ENCODE results near the gene BTN2A1.

DNA sequence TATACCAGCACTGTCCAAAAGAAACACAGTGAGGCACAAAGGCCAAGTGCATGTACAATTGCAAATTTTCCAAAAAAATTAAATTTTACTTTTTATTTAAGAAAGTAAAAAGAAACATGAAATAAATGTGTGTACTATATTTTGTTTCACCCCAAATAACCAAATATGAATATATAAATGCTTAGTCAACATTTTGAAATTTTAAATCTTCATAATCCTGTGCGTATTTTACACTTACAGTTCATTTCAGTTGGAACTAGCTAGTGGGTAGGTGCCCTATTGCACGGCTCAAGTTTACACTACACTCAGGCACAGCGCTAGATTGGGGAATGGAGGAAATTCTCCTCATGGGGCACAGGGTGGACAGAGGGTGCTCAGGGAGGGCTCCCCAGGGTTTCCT is 35.4 kb upstream of the BTN2A1 start:
- TF ChIP-seq, protein P1, sequence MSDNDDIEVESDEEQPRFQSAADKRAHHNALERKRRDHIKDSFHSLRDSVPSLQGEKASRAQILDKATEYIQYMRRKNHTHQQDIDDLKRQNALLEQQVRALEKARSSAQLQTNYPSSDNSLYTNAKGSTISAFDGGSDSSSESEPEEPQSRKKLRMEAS (IDR thresholded peaks at IDR 0.05): no peak
- TF ChIP-seq CEBPB (IDR thresholded peaks at IDR 0.05) (no peak), RAD21 (IDR thresholded peaks at IDR 0.05; ENCODE audit: low read depth) (no peak), EP300 (IDR thresholded peaks at IDR 0.05; ENCODE audit: borderline replicate concordance) (no peak), TCF12 (IDR thresholded peaks at IDR 0.05; ENCODE audit: low read depth) (no peak), EGR1 (IDR thresholded peaks at IDR 0.05) (no peak), TAF1 (IDR thresholded peaks at IDR 0.05; ENCODE audit: low read depth) (no peak), CREB1 (IDR thresholded peaks at IDR 0.05; ENCODE audit: low read depth) (no peak), ZBTB7A (IDR thresholded peaks at IDR 0.05; ENCODE audit: low read depth) (no peak), YY1 (IDR thresholded peaks at IDR 0.05; ENCODE audit: low read depth) (no peak), NFIC (IDR thresholded peaks at IDR 0.05) (no peak)
- TF ChIP-seq, protein P2, sequence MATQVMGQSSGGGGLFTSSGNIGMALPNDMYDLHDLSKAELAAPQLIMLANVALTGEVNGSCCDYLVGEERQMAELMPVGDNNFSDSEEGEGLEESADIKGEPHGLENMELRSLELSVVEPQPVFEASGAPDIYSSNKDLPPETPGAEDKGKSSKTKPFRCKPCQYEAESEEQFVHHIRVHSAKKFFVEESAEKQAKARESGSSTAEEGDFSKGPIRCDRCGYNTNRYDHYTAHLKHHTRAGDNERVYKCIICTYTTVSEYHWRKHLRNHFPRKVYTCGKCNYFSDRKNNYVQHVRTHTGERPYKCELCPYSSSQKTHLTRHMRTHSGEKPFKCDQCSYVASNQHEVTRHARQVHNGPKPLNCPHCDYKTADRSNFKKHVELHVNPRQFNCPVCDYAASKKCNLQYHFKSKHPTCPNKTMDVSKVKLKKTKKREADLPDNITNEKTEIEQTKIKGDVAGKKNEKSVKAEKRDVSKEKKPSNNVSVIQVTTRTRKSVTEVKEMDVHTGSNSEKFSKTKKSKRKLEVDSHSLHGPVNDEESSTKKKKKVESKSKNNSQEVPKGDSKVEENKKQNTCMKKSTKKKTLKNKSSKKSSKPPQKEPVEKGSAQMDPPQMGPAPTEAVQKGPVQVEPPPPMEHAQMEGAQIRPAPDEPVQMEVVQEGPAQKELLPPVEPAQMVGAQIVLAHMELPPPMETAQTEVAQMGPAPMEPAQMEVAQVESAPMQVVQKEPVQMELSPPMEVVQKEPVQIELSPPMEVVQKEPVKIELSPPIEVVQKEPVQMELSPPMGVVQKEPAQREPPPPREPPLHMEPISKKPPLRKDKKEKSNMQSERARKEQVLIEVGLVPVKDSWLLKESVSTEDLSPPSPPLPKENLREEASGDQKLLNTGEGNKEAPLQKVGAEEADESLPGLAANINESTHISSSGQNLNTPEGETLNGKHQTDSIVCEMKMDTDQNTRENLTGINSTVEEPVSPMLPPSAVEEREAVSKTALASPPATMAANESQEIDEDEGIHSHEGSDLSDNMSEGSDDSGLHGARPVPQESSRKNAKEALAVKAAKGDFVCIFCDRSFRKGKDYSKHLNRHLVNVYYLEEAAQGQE (IDR thresholded peaks at IDR 0.05; ENCODE audit: low read depth): no peak
- TF ChIP-seq, protein P3, sequence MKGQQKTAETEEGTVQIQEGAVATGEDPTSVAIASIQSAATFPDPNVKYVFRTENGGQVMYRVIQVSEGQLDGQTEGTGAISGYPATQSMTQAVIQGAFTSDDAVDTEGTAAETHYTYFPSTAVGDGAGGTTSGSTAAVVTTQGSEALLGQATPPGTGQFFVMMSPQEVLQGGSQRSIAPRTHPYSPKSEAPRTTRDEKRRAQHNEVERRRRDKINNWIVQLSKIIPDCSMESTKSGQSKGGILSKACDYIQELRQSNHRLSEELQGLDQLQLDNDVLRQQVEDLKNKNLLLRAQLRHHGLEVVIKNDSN (IDR thresholded peaks at IDR 0.05): no peak
